NCI-H2029 (cell line): Measurements from ENCODE around the gene PGM3.

Experiments
- DNase-seq: peaks from one replicate; lab custom pipeline; 2025; lab: John Stamatoyannopoulos, UW

Gene PGM3

DNA sequence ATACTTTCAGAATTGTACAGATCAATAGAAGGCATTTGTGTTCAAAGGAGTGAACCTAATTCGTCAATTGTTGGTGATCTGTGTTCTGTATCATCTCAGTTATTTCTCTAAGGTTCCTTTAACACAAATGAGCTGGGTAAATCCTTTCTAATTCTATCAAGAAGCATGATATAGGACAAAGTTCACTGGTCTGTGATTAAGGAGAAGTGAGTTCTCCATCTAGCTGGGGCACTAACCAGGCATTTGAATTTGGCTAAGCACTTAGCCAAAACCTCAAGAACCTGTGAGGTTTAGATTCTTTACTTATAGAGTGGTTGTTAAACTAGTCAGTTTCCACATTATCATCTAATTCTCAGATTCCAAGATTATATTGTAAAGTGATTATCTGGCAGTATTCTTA, 75.3 kb downstream of the PGM3 start:
- no peak for DNase-seq
